Measurements from ENCODE around the gene GNB1.

Gene GNB1

DNA sequence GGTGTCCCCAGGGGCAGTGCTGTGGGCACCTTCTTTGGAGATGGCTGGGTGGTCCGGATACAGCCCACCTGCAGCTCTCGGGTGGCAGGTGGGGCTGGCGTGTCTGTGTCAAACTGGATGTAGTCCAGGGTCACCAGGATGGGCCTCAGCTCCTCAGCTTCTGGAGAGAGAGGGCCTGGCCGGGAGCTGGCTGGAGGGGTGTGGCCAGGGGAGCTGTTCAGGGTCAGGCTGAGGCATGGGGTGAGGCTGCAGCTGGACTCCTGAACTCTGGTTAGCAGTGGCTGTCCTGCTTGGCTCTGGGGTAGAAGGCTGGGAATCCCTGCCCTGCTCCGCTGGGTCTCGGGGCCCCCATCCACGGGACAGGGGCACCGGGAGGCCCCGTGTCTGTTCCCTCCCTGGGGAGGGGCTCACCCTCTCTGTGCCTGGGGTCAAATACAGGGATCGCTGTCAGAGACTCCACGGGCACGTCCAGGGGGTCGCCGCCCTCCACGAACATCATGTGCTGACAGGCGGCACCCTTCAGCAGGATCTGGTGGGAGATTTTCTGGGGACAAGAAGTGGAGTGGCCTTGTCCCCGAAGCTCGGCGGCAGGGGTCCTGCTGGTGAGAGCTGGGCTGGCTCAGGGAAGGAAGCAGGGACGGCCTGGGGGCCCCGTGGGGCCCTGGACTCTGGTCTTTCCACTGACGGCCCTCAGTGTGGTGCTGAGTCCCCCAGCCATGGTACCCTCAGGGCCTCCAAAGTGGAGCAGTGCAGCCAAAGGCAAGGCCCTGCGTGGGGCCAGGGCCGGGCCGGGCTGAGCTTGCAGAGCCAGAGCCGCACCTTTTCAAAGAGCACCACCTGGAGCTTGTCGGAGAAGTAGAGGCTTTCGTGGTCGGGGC lies 32.3 kb upstream of the GNB1 start:
- DNase-seq (no peak), ATAC-seq (no peak)

DNA sequence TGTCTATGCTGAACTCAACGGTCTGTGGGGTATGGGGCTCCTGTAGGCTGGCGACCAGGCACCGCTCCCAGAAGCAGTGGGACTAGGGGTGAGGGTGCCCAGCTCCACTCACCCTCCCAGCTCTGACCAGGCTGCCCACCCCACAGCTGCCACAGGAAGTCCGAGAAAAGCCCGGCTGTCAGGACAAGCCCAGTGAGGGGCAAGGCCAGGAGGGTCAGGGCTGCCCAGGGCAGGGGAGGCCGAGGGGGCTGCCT lies 31.7 kb upstream of the GNB1 start:
- ATAC-seq (no peak), DNase-seq (no peak)

DNA sequence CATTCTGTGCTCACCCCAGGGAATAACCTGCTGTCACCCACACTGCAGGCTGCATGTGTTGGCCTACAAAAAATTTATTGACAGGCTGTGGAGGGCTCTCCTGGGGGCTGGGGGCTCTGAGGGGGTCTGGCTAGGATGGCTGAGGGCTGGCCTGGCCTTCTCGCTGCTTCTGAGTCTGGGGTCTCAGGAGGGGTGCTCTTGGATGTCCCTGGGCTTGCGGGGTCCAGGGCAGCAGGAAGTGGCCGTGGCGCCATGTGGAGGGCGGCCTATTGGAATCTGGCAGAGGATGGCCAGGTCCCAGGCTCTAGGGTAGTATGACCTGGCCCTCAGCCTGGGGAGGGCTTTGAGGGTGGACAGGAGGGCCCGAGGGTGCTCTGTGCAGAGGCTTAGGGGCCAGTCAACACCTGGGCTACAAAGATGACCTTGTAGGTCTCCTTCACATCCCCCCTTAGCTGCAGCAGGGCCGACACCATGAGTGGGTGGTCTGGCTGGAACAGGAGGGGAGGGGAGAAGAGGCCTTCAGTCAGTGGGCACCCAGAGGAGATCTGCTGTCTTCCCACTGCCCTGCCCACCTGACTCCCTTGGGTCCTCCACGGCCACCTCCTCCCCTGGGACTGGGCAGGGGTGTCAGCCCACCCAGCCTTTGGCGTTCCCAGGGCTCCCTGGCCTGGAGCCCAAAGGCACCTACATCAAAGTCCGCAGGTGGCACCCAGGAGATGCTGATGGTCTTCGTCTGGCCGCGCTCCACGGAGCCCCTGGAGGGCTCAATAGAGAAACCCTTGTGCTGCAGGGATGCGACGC lies 31.2 kb upstream of the GNB1 start:
- no peak for DNase-seq
- ATAC-seq = no peak

DNA sequence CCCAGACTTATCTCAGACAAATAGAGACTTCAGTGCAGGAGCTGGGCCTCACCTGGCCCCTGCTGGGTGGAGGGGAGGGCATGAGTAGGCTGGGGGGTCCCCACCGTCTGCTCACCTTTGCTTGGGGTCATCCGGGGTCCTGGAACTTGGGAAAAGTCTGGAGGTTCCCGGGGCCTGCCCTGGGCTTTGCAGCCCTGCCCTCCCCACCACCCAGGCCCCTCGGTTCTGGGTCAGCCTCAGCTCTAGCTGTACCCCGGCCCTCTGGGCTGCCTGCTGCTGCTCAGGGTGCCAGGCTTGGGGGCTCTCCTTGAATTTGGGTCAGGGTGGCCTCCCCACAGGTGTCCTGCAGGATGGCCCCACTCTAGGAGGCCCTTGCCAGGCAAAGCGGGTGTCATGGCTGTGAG lies 30.6 kb upstream of the GNB1 start:
- ATAC-seq (no peak), DNase-seq (no peak)

DNA sequence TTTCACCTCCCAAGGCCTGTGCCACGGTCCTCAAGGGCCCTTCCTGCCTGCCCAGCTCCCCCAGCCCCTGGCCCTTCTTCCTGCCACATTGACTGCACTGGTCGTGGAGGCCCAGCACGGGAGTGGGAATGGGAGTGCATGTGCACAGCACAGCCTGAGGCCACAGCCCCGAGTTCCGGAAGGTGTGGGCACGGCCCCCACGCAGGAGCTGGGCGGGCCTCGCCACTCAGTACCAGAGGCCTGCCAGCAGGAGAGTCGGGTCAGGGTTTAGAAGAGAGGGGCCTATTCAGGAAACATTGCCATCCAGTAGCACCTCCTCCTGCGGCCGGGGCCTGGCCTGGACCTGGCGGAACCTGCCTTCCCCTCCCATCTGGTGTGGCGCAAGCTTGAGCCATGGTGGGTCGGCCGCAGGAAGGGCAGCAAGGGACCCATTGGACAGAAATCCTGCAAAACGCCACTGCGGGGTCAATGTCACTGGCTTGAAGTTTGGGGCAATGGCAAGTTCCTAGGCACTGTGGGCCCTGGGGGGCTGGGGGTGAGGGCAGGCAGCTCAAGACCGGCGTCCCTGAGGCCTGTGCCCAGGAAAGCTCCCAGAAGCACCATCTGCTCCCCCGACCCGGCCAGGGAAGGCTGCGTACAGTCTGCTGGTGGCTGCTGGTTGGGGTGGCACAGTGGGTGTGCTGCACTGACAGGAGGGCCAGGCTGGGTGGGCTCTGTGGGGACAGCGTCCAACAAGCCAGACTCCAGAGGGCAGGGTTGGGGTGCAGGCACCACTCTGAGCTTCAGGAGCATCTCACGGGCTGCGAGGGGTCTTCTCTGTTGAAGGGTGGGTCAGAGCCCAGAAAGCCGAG lies 29.9 kb upstream of the GNB1 start:
- DNase-seq (no peak), ATAC-seq (no peak)

DNA sequence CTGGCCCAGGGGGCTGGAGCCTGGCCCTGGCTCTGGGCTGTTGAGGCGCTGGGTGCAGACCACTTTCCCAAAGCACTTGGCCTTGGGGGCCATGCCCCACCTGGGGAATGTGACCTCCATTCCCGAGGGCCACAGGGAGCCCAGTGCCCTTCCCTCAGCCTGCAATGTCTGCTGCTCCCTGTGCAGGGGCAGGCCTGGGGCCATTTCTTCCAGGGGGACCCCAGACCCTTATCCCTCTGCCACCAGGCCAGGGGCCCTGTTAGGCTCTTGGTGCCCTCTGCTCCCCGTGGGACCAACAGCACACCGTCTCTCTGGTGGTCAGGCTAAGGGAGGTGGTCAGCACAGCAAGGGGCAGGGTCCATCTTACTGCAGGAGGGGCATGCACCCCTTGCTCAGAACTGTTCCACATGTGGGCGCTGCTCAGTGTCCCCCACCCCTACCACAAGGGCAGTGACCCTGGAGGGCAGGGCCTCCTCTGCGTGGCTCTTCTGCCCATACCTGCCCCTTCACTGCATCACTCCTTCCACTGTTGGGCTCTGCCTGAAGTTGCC lies 29.2 kb upstream of the GNB1 start:
- ATAC-seq (no peak), DNase-seq (no peak)

DNA sequence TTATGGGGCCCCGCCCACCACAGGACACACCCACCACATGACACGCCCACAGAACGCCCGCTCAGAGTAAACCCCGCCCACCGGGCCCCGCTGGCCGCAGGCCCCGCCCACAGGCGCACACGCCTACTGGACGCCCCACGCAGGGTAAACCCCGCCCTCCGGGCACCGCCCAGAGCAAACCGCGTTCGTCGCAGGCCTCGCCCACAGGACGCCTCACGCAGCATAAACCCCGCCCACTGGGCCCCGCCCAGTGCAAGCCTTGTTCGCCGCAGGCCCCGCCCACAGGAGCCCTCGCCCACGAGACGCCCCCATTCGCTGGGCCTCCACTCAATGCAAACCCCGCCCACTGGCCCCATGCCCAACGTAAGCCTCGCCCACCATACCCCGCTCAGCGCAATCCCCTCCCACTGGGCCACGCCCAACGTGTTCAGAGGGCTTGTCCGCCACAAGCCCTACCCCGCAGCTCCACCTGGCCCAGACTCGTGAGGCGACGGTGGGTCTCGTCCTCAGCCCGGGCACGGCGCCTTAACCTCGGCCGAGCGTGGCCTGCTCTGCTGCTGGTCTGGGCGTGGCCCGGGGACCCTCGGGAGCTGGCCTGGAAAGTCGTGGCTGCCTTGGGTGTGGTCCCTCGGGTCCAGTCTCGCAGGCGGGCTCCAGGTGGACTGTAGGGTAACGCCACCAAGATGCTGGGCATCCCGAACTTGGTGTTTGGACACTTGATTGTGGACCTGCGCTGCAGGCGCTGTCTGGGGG lies 28.6 kb upstream of the GNB1 start:
- DNase-seq (peak; percentile 99), ATAC-seq (peak; percentile 84)

DNA sequence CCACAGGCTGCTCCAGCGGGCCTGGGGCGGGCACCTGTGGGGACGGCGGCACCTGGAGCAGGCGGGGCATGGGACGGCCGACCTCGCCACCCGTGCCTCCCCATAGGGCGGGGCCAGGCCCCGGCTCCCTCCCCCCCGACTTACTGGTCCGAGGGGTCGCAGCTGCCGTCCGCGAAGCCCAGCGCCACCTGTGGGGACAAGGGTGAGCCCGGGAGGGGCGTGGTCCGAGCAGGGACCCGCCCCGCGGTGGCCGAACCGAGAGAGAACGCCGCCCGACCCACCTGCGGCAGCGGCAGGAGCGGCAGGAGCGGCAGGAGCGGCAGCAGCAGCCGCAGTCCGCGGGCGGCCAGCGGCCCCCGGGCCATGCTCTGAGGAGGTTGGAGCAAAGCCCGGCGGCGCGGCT lies 28.0 kb upstream of the GNB1 start, which contains the start of gene TMEM52:
Gene TMEM52, minus strand, starts transcription at position 379 of the 403 bp plus-strand sequence. Its CDS starts 14 bp downstream, at position 365.
- peak; percentile 7 for ATAC-seq
- no peak for DNase-seq

DNA sequence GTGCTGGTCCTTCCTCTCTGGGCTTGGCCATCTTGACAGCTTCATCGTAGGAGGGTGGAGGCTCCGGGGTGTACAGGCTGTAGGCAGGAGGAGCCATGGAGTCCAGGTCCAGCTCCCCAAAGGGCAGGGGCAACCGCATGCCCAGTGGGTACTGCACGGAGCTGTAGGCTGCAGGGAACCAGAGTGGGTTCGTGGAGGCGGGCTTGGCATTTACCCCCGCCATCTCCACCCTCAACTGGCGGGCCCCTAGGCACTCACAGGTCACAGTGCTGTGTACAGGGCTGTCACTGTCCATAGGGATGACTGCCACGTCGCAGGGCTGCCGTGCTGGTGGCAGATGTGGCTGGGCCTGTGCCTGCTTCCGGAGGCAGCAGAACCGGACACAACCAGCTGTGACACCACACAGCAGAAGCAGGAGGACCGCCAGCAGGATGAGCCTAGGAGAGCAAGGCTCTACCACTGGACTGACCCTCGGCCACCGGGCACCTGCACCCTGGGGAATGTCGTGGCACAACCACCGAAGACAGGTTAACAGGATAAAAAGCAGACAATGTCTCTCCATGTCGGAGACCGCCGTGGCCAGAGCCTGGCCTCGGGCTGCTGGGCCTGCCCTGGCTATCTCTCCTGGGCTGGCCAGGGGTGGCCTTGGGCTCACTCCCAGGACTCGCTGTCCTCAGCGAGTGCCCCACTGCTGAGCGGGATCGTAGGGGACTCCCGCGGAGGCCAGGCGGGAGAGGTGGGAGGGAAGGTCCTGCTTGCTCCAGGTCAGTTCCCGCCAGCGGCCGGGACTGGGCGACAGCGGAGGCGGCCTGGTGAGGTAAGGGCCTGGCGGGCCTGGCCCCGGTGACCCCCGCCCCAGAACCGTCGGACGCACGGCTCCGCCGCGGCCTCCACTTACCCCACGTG lies 27.4 kb upstream of the GNB1 start:
- no peak for DNase-seq
- ATAC-seq = no peak

DNA sequence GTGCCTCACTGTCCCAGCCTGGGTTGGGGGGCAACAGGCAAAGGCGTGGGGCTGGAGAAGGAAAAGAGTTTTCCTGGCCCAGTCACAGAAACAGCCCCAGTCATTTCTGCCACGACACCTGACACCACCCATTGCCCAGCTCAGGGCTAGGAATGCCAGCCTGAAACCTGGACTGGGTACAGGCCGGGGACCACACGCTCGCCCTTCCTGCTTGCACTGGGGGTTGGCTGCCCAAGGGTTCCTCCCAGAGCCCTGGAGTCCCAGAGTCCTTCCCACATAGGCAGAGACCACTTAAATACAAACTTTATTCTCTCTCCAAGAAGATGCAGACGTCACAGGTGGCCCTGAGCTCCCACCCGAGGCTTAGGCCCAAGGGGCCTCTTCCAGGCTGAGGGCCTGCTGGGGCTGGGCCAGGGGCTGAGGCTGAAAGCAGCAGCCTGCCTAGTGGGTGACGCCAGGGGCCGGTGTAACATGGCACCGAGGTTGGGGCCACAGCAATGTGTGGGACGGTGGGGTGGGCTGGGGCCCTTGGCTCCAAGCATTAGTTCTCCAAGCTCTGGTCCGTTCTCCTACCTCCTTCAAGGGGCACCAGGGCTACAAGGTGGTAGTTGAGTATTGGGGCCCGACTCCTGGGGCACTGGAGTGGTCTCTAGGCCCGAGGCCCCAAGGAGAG lies 26.6 kb upstream of the GNB1 start:
- no peak for DNase-seq
- ATAC-seq = no peak

DNA sequence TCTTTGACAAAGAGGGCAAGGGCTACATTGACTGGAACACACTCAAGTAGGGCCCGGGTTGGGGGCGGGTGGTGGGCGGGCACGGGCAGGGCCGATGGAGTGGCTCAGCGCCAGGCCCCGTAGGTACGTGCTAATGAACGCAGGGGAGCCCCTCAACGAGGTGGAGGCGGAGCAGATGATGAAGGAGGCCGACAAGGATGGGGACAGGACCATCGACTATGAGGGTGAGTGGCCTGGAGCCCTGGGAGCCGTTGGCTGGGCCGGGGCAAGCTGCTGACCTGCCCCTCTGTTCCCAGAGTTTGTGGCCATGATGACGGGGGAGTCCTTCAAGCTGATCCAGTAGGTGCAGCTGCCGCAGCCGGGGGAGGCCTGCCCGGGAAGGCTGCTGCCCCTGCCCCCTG lies 26.0 kb upstream of the GNB1 start:
- ATAC-seq (no peak), DNase-seq (no peak)

DNA sequence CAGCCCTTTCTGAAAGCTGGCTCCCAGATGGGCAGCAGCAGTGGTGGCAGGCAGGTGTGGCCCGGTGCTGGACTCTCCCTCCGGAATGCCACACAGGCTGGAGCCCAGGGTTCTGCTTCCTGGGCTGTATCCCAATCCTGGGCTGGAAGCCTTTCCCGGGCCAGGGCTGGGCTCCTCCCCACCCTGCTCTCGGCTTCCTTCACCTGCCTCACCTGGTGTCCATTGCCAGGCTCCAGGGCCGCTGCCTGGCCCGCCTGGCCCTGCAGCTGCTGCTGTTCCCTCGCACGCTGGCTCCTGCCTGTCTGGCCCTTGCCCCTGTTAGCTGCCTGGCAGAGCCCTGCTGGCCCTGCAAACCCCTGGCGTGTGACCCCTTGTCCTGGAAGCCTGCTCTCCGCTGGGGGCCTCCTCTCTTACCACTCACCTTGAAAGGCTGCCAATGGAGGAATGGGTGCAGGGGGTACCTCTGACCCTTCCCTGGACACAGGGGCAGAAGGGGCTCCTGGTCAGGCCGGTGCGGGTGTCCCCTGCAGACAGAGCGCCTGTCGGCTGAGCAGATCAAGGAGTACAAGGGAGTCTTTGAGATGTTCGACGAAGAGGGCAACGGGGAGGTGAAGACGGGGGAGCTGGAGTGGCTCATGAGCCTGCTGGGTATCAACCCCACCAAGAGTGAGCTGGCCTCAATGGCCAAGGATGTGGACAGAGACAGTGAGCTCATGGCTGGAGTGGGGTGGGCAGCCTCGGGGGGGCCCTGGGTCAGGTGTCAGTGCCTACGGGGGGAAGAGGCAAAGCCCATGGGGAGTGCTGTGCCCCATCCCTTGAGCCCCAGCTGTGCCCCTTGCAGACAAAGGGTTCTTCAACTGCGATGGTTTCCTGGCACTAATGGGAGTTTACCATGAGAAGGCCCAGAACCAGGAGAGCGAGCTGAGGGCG lies 25.3 kb upstream of the GNB1 start:
- DNase-seq = no peak
- no peak for ATAC-seq

DNA sequence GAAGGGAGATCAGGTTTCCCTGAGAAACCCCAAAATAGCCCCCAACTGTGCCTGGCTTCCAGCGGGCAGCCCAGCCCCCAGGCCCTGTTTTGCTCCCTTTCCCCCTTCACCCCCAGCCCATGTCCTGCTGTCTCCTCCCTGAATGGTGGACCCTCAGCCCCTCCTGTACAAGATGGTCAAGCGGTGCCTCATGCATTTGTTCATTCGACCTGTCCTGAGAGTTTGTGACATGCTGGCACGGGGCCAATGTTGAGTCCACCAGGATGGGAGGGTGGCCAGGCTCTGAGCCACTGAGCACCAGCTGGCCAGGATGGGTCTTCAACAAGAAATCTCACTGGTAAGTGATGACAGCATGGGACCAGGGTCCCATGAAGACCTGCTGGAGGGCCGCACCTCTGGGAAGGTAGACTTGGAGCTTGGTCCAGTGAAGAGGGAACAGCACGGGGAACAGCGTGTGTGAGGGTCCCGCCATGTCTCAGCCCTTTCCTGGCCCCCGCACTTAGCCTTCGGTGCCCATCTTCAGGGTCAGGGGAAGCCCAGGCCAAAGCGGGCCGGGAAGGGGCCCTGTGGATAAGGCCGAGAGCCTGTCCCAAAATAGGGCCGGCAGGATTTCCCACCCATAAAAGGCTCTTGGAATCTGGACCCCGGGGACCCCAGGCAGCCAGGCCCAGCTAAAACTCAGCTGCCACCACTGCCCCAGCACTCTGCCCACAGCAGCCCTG lies 24.2 kb upstream of the GNB1 start, which contains the start of gene CALML6:
Gene CALML6, plus strand, starts transcription at position 290 of the 722 bp plus-strand sequence. Its CDS starts 21 bp downstream, at position 311.
- no peak for DNase-seq
- no peak for ATAC-seq

DNA sequence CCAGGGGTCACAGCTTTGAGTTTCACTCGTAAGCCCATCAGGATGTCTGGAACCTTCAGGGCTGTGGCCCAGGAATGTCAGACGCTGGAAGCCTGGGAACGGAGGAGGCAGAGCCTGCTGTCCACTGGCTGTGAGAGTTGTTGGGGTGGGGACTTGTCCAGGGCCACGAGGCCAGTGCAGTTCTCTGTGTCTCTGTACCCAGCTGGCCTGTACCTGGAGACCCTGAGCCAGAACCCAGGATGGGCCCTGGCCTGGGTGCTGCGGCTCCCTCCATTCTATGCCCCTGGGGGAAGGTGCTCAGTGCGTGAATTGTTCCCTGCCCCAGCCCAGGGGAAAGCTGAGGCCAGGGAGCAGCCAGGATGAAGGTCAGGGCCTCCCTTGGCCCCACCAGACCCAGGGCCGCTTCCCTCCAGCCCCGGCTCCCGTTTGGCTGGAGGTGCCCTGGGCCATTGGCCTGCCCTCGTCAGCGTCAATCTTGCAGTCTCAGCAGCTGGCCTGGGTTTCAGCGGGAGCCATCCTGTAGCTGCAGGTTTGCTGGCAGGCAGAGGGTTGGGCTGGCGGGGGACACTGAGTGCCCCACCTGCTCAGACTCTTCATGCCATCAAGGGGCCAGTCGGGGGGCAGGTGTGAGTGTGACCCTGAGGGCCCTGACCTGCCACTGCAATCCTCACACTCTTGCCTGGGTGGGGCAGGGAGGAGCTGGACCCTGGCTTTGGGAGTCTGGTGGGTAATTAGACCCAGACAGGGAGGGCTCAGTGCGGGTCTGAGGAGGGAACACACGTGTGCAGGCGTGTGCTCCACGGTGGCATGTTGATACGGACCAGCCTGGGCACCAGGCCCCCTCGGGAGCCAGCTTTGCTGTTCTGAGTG lies 23.4 kb upstream of the GNB1 start:
- no peak for DNase-seq
- no peak for ATAC-seq

DNA sequence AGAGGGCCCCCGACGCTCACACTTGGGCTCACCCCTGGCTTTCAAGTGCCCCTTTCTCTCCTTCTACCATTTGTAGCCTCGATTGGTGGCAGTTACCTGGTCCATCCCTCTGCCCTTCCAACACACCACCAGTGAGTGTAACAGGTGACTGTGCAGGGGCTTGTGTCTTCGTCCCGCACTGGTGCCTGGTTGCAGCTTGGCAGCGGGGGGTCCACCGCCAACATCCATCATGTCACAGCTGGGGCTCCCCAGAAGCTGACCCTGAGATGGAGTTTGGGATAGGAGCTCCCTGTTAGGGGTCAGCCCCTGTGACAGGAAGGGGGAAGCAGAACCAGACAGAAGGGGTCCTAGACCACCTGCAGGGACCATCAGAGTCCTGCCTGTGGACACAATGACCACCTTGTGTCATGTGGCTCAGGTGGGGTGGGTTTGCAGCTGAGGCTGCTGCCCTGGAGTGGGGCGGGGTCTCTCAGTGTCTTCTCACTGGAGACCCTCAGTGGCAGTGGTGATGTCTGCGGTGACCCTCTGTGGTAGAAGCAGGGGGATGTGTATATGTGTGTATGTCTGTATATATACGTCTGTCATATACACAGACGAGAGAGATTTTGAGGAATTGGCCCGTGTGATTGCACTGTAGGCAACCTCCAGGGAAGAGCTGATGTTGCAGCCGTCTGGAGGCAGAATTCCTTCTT lies 20.6 kb upstream of the GNB1 start:
- no peak for ATAC-seq
- DNase-seq = no peak

DNA sequence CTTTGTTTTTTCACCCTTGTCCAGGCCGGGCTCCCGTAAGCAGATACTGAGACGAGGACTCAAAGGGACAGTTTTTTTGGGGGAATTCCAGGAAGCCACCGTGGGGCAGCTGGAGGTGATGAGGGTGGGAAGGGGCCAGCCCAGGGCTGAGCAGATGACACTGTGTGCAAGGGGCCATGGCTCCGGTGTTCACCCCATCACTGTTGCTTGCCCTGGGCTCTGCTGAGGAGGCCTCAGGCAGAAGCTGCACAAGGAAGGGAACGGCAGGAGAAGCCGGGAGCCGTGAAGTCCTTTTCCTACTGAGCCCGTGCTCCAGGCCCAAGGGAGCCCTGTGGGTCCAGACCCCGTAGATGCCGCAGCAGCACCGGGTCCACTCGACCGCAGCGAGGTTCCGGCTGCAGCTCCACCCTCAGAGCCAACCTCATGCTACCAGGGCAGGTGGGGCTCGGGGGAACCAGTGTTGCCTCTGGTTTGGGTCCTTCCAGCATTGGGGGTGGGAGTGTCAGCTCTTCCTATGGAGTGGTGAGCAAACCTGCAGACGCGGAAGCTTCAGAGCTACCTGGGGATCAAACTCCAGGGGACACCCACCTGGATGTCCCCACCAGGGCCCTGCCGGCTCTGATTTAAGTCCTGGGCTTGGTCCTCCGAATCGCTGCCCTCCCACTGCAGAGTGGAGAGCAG lies 19.9 kb upstream of the GNB1 start:
- no peak for DNase-seq
- no peak for ATAC-seq
